GM12892 (cell line): ENCODE results near the gene SECISBP2L.

Experiments used
- POLR2A ChIP-seq: IDR thresholded peaks from 2 replicates; pipeline ENCODE4 v1.6.1; 2011; ENCODE audit warnings: low read depth, low read length, control low read depth
- POLR2AphosphoS5 ChIP-seq: IDR thresholded peaks from 2 replicates; pipeline ENCODE4 v1.6.1; 2011; ENCODE audit warnings: low read depth, low read length, control low read depth

GRCh38 chr15:49037546-49037940 is 8.7 kb downstream of the SECISBP2L start:
- TF ChIP-seq POLR2A (no peak), POLR2AphosphoS5 (no peak)
